ENCODE measurements around the gene TFDP1.

GRCh38 chr13:113536461-113537110, 48.0 kb upstream of the TFDP1 start:
- TF ChIP-seq CTCF (IDR thresholded peaks at IDR 0.05; ENCODE audit: low read depth, low read length) (no peak), MAX (IDR thresholded peaks at IDR 0.05; ENCODE audit: low read depth, low read length) (no peak), POLR2A (IDR thresholded peaks at IDR 0.05; ENCODE audit: extremely low read depth, insufficient read length) (no peak), MYC (IDR thresholded peaks at IDR 0.05; ENCODE audit: low read depth, low read length) (no peak)

All from NB4 (cell line).